Activated naive CD4-positive, alpha-beta T cell treated with anti-CD3 and anti-CD28 coated beads for 36 hours (primary cell): ENCODE data around the gene DSCAM. TPM values are rescaled to one million over a fixed set of nuclear protein-coding genes. Genes with fewer than 3 reads are reported as not detected.
"Not testable (repeated sequence)": the region's sequence is repeated elsewhere in the genome, so short reads cannot be mapped to it uniquely, and the experiment has no call there.

Experiments used
- CTCF ChIA-PET: fragments of 350-600 bp; sonication (Branson Sonifier 250); formaldehyde crosslinking; loops from one replicate; lab custom pipeline; 2021; ENCODE audit warnings: antibody characterized with exemption; lab: Charles Lee
- DNase-seq: peaks from one replicate; pipeline ENCODE4 v3.0.0-alpha.2; 2020
- H3K27ac Mint-ChIP-seq: one replicate; pipeline ENCODE4 v1.8.0; 2021; ENCODE audit warnings: mild to moderate bottlenecking, mixed read lengths
- H3K27me3 Mint-ChIP-seq: one replicate; pipeline ENCODE4 v1.8.0; 2021; ENCODE audit warnings: low read depth, mixed read lengths
- H3K36me3 Mint-ChIP-seq: one replicate; pipeline ENCODE4 v1.8.0; 2021; ENCODE audit warnings: low read depth, mixed read lengths
- H3K4me1 Mint-ChIP-seq: one replicate; pipeline ENCODE4 v1.8.0; 2021; ENCODE audit warnings: low read depth, mixed read lengths
- H3K4me3 Mint-ChIP-seq: one replicate; pipeline ENCODE4 v1.8.0; 2021; ENCODE audit warnings: mild to moderate bottlenecking, moderate library complexity, mixed read lengths
- H3K9me3 Mint-ChIP-seq: one replicate; pipeline ENCODE4 v1.8.0; 2021; ENCODE audit warnings: mixed read lengths
- intact Hi-C: fragments of 100-400 bp; cut with micrococcal nuclease; formaldehyde crosslinking; loops from one replicate; pipeline ENCODE4 v1.15.1; 2023
- total RNA-seq, 2 experiments: library from RNA; stranded (reverse); gene quantifications; one replicate each; pipeline ENCODE4 v1.2.3, GENCODE V29; 2021

The DSCAM gene
- total RNA-seq, 2 experiments from 2014 or later: not detected

DNA sequence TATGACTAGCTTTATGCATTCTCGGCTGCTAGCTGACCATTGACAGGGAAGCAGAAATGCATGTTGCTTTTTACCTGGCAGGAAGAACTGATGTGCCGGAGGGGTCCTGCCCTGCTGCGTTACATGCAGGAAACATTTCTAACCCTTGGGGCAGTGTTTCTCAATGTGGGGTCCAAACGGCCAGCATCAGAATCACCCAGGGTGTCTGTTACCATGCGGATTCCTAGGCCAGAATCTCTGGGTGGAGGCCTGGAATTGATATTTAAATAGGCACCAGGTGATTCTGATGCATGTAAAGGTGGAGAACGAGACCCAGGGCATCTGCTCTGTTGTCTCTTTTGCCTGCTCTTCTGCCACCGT lies 797.0 kb downstream of the DSCAM start:
- DNase-seq: no peak
- intact Hi-C loops: no loop called here
- H3K4me3 Mint-ChIP-seq: no peak overlapping the region
- H3K9me3 Mint-ChIP-seq: no peaks in the 10 kb centered on the region
- no peak overlapping the region for H3K27ac Mint-ChIP-seq
- H3K4me1 Mint-ChIP-seq: no peaks in the 10 kb centered on the region
- no peaks in the 10 kb centered on the region for H3K36me3 Mint-ChIP-seq
- CTCF ChIA-PET: no interaction called here
- H3K27me3 Mint-ChIP-seq: no peaks in the 10 kb centered on the region

DNA sequence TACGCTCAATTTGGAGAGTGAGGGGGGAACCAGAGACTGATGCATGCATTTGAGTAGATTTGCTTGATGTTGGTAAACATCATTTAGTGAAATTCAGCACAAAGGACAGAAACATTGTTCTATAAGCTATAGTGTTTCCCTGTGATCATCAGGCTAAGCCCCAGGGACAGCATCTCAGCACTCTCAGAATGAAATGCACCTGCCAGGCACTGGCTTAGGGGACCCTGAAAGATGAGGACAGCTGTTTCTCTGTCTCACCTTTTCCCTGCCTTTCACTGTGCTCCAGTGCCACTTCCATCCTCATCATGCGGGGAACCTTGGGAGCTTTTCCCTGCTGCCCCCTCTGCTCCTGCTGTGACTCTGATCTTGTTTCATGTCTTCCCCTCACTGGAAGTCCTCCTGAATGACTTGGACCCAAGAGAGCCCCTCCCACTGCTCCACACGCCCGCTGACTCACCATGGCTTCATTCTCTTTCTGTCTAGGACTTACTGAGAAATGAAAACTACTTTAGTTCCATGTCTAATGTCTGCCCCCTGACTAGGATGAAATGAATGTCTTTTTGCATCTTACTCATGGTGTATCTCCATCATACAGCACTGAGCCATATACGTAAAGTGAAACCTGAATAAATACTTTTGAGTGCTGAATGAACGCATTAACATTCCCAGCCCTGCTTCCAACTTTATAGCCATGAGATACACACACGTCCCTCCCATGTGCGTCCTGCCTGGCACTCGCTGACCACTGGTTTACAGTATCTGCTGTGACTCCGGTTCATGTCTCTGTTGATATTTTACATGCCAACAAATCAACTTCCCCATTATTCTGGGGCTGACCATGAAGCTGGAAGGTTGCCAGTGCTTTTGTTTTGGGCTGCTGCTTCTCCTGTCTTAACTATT lies 797.7 kb downstream of the DSCAM start:
- intact Hi-C loops: no loop called here
- Mint-ChIP-seq H3K27me3 (no peaks in the 10 kb centered on the region), H3K27ac (no peak overlapping the region), H3K36me3 (no peaks in the 10 kb centered on the region), H3K4me3 (no peak overlapping the region), H3K9me3 (no peaks in the 10 kb centered on the region), H3K4me1 (no peaks in the 10 kb centered on the region)
- CTCF ChIA-PET: interaction anchor here (0.7 kb wide), 1 partner anchor 327 kb away, joined by 3 read pairs; no protein-coding TSS in a partner anchor
- DNase-seq: no peak

GRCh38 chr21:40047993-40048730 lies 798.8 kb downstream of the DSCAM start:
- Mint-ChIP-seq H3K4me3 (no peak overlapping the region), H3K36me3 (no peaks in the 10 kb centered on the region), H3K4me1 (no peaks in the 10 kb centered on the region), H3K27ac (no peak overlapping the region), H3K9me3 (no peaks in the 10 kb centered on the region), H3K27me3 (no peaks in the 10 kb centered on the region)
- no peak for DNase-seq
- CTCF ChIA-PET: interaction anchor here (0.7 kb wide), 1 partner anchor 326 kb away, joined by 3 read pairs; no protein-coding TSS in a partner anchor
- intact Hi-C loops: no loop called here

GRCh38 chr21:40047211-40047610 lies 799.7 kb downstream of the DSCAM start:
- Mint-ChIP-seq H3K4me1 (no peaks in the 10 kb centered on the region), H3K27ac (no peak overlapping the region), H3K36me3 (no peaks in the 10 kb centered on the region), H3K4me3 (no peak overlapping the region), H3K27me3 (no peaks in the 10 kb centered on the region), H3K9me3 (peaks cover 2% of the 10 kb centered on the region)
- DNase-seq: no peak
- CTCF ChIA-PET: no interaction called here
- intact Hi-C loops: no loop called here

- Mint-ChIP-seq H3K27ac (no peak overlapping the region), H3K27me3 (no peaks in the 10 kb centered on the region), H3K4me3 (no peak overlapping the region), H3K9me3 (peaks cover 2% of the 10 kb centered on the region), H3K4me1 (no peaks in the 10 kb centered on the region), H3K36me3 (no peaks in the 10 kb centered on the region)
- DNase-seq: no peak
- intact Hi-C loops: no loop called here
- CTCF ChIA-PET: no interaction called here
These were observed 803.1 kb downstream of the DSCAM start for GRCh38 chr21:40043866-40044265.

GRCh38 chr21:40043423-40043822 lies 803.5 kb downstream of the DSCAM start:
- Mint-ChIP-seq H3K4me3 (no peak overlapping the region), H3K9me3 (peaks cover 2% of the 10 kb centered on the region), H3K27ac (no peak overlapping the region), H3K4me1 (no peaks in the 10 kb centered on the region), H3K27me3 (no peaks in the 10 kb centered on the region), H3K36me3 (no peaks in the 10 kb centered on the region)
- no peak for DNase-seq
- CTCF ChIA-PET: no interaction called here
- intact Hi-C loops: no loop called here

DNA sequence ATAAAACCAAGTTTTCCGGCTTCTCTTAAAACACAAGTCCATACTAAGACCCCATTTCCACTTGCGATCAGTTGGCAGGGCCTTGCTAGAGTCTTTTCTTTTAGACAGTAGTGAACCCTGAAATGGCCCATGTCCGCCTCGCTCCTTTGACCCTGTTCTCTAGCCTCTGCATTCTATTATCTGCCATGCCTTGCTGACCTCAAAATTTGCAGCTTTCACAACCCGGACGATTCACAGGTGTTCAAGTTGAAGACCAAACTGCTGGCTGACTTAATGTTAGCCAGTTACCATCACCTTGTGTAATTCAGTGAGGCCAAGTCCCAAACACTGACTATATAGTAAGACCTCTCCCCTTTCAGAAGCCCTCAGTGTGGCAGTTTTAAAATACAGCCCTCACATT lies 805.5 kb downstream of the DSCAM start:
- intact Hi-C loops: no loop called here
- peaks cover 2% of the 10 kb centered on the region for H3K9me3 Mint-ChIP-seq
- no peak overlapping the region for H3K27ac Mint-ChIP-seq
- DNase-seq: no peak
- no peaks in the 10 kb centered on the region for H3K4me1 Mint-ChIP-seq
- no peaks in the 10 kb centered on the region for H3K27me3 Mint-ChIP-seq
- CTCF ChIA-PET: interaction anchor here (0.7 kb wide), 1 partner anchor 76 kb away, joined by 5 read pairs; no protein-coding TSS in a partner anchor
- H3K4me3 Mint-ChIP-seq: no peak overlapping the region
- no peaks in the 10 kb centered on the region for H3K36me3 Mint-ChIP-seq

DNA sequence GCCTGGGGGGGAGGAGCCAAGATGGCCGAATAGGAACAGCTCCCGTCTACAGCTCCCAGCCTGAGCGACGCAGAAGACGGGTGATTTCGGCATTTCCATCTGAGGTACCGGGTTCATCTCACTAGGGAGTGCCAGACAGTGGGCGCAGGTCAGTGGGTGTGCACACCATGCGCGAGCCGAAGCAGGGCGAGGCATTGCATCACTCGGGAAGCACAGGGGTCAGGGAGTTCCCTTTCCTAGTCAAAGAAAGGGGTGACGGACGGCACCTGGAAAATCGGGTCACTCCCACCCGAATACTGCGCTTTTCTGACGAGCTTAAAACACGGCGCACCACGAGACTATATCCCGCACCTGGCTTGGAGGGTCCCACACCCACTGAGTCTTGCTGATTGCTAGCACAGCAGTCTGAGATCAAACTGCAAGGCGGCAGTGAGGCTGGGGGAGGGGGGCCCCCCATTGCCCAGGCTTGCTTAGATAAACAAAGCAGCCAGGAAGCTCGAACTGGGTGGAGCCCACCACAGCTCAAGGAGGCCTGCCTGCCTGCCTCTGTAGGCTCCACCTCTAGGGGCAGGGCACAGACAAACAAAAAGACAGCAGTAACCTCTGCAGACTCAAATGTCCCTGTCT lies 813.7 kb downstream of the DSCAM start:
- H3K27me3 Mint-ChIP-seq, intact Hi-C loops, H3K4me3 Mint-ChIP-seq, H3K27ac Mint-ChIP-seq, H3K36me3 Mint-ChIP-seq, CTCF ChIA-PET, DNase-seq, H3K9me3 Mint-ChIP-seq, H3K4me1 Mint-ChIP-seq: not testable (repeated sequence)

DNA sequence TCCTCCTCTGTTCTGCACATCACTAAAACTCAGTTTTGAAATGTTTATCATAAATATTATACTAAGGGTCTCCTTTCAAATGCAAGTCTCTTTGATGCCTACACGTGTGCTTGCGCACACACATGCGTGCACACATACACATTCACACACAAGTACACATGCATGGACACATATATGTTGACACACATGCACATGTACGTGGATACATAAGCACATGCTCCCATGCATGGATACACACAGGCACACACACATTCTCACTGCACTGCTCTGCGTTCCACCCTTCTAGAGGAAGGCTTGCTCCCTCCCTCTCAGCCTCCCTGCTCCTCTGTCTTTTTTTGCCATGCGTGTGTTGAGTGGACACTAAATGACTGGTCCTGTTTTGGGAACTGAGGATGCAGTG lies 817.1 kb downstream of the DSCAM start:
- intact Hi-C loops: no loop called here
- Mint-ChIP-seq H3K4me3 (no peak overlapping the region), H3K9me3 (peaks cover 1% of the 10 kb centered on the region), H3K36me3 (peaks cover 1% of the 10 kb centered on the region), H3K4me1 (no peaks in the 10 kb centered on the region), H3K27me3 (peaks cover 3% of the 10 kb centered on the region), H3K27ac (no peak overlapping the region)
- CTCF ChIA-PET: no interaction called here
- no peak for DNase-seq

DNA sequence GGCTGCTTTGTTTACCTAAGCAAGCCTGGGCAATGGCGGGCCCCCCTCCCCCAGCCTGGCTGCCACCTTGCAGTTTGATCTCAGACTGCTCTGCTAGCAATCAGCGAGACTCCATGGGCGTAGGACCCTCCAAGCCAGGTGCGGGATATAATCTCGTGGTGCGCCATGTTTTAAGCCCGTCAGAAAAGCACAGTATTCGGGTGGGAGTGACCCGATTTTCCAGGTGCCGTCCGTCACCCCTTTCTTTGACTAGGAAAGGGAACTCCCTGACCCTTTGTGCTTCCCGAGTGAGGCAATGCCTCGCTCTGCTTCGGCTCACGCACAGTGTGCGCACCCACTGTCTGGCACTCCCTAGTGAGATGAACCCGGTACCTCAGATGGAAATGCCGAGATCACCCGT lies 818.6 kb downstream of the DSCAM start:
- H3K36me3 Mint-ChIP-seq, intact Hi-C loops, H3K4me3 Mint-ChIP-seq, H3K9me3 Mint-ChIP-seq, DNase-seq, H3K27ac Mint-ChIP-seq, CTCF ChIA-PET, H3K27me3 Mint-ChIP-seq, H3K4me1 Mint-ChIP-seq: not testable (repeated sequence)

GRCh38 chr21:40021558-40022351 lies 825.2 kb downstream of the DSCAM start:
- CTCF ChIA-PET: no interaction called here
- intact Hi-C loops: no loop called here

GRCh38 chr21:40020651-40021050 lies 826.3 kb downstream of the DSCAM start:
- intact Hi-C loops: no loop called here
- no peaks in the 10 kb centered on the region for H3K4me1 Mint-ChIP-seq

More at GRCh38 chr21:40021558-40022351, 825.2 kb downstream of the DSCAM start:
- Mint-ChIP-seq H3K9me3 (peaks cover 7% of the 10 kb centered on the region), H3K27ac (no peak overlapping the region), H3K27me3 (no peaks in the 10 kb centered on the region), H3K4me1 (no peaks in the 10 kb centered on the region), H3K4me3 (no peak overlapping the region), H3K36me3 (no peaks in the 10 kb centered on the region)
- no peak for DNase-seq

More at GRCh38 chr21:40020651-40021050, 826.3 kb downstream of the DSCAM start:
- H3K27me3 Mint-ChIP-seq: no peaks in the 10 kb centered on the region
- no peak overlapping the region for H3K27ac Mint-ChIP-seq
- no peak overlapping the region for H3K4me3 Mint-ChIP-seq
- H3K9me3 Mint-ChIP-seq: peaks cover 6% of the 10 kb centered on the region
- H3K36me3 Mint-ChIP-seq: no peaks in the 10 kb centered on the region
- no peak for DNase-seq
- CTCF ChIA-PET: no interaction called here
